Measurements from ENCODE around the gene GPR68. TPM values are rescaled to one million over a fixed set of nuclear protein-coding genes. Genes with fewer than 3 reads are reported as not detected.

Gene GPR68, protein sequence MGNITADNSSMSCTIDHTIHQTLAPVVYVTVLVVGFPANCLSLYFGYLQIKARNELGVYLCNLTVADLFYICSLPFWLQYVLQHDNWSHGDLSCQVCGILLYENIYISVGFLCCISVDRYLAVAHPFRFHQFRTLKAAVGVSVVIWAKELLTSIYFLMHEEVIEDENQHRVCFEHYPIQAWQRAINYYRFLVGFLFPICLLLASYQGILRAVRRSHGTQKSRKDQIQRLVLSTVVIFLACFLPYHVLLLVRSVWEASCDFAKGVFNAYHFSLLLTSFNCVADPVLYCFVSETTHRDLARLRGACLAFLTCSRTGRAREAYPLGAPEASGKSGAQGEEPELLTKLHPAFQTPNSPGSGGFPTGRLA
- 0.16 to 0.29 TPM (median 0.23 TPM) in 5 replicates for total RNA-seq (2022; extraction: Qiagen RNA extraction)

DNA sequence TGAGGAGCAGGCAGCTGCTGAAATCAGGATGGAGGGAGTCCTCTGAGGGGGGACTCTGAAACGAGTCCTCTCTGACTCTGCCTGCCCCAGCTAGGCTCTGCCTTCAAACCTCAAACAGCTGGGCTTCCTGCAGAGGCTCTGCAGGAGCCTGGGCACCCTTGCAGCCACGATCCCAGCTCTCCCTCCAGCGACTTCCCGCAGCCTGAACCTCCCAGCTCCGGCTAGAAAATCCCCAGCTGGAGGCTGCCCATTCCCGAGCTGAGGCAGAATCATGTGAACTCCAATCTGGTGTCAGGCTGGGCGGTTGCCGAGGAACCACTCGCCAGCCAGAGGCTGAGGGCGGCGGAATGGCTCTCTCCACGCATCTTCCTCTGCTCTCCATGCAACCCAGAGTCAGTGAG lies at the start of gene GPR68:
Gene GPR68 (minus strand): TSS at position 204 of the 401 bp plus-strand sequence. CDS start 9,654 bp downstream, outside the sequence.

Other genes starting within 250 kb of the GPR68 start
- gene RPS6KA5, start 184.1 kb downstream of the GPR68 start, total RNA-seq (2022; extraction: Qiagen RNA extraction) = 3.4 to 7.8 TPM (median 5.4 TPM) in 5 replicates
- 17.0 to 25.4 TPM (median 19.5 TPM) in 5 replicates for gene DGLUCY, start 130.6 kb downstream of the GPR68 start, total RNA-seq (2022; extraction: Qiagen RNA extraction)
- 5.0 to 6.9 TPM (median 5.9 TPM) in 5 replicates for gene CCDC88C, start 173.1 kb upstream of the GPR68 start, total RNA-seq (2022; extraction: Qiagen RNA extraction)

Measured in A549 treated with Hydrocortisone at 1 μM for 4 hours (cell line).